IMR-90 (cell line): ENCODE data around the gene USO1. TPM values are rescaled to one million over a fixed set of nuclear protein-coding genes. Genes with fewer than 3 reads are reported as not detected.
A peak's percentile ranks its signal among the peaks of the same experiment; 100 is the strongest.

Experiments used
- ATAC-seq: fragments of 200-7000 bp; cut with Tn5 transposase; 2 replicates; pipeline ENCODE4 v1.9.1; 2020; ENCODE audit warnings: low read depth, mild to moderate bottlenecking, moderate library complexity
- BruUV-seq: library from RNA; stranded (reverse); fragments of 400-500 nt; replicated peaks from 2 replicates; lab custom pipeline; 2021; lab: Mats Ljungman, UMichigan
- CTCF ChIA-PET: fragments of 300-600 bp; formaldehyde crosslinking; extraction: SDS; loops from one replicate; lab custom pipeline; 2021; ENCODE audit warnings: antibody characterized with exemption; lab: Yijun Ruan, JAX
- POLR2A ChIA-PET: fragments of 300-600 bp; sonication (Branson Sonifier 250); formaldehyde crosslinking; loops from one replicate; lab custom pipeline; 2022; ENCODE audit warnings: antibody characterized with exemption; ENCODE audit not compliant: unreplicated experiment; lab: Charles Lee
- DNase-seq: peaks from one replicate; pipeline ENCODE4 v3.0.0; 2013
- H2AFZ ChIP-seq: replicated peaks from 2 replicates; pipeline ENCODE3; 2013; ENCODE audit warnings: low read length, mild to moderate bottlenecking; ENCODE audit not compliant: poor library complexity
- H2AK5ac ChIP-seq: 2 replicates; pipeline ENCODE4 v1.6.1; 2013; ENCODE audit warnings: low read depth, low read length, inconsistent platforms
- H2AK9ac ChIP-seq: replicated peaks from 2 replicates; pipeline ENCODE3; 2013; ENCODE audit warnings: mild to moderate bottlenecking, low read depth, low read length, moderate library complexity; ENCODE audit not compliant: poor library complexity
- H2BK120ac ChIP-seq: 2 replicates; pipeline ENCODE4 v1.6.1; 2013; ENCODE audit warnings: low read depth, low read length, inconsistent platforms
- H2BK15ac ChIP-seq: 3 replicates; pipeline ENCODE4 v1.6.1; 2013; ENCODE audit warnings: low read depth, low read length, inconsistent platforms
- H2BK20ac ChIP-seq: 2 replicates; pipeline ENCODE4 v1.6.1; 2013; ENCODE audit warnings: low read depth, mild to moderate bottlenecking, inconsistent platforms, low read length, moderate library complexity
- H2BK5ac ChIP-seq: 2 replicates; pipeline ENCODE4 v1.6.1; 2013; ENCODE audit warnings: mild to moderate bottlenecking, low read depth, low read length, inconsistent platforms; ENCODE audit not compliant: poor library complexity, severe bottlenecking
- H3K14ac ChIP-seq: replicated peaks from 2 replicates; pipeline ENCODE4 v1.6.1; 2013; ENCODE audit warnings: low read depth, low read length, inconsistent platforms
- H3K18ac ChIP-seq: 2 replicates; pipeline ENCODE4 v1.6.1; 2013; ENCODE audit warnings: low read depth, low read length, control low read depth
- H3K23ac ChIP-seq: 2 replicates; pipeline ENCODE4 v1.6.1; 2013; ENCODE audit warnings: low read depth, low read length, inconsistent platforms
- H3K27ac ChIP-seq: 2 replicates; pipeline ENCODE4 v1.5.1; 2013; ENCODE audit warnings: mild to moderate bottlenecking, control low read depth, low read length; ENCODE audit not compliant: insufficient read depth
- H3K27me3 ChIP-seq: 2 replicates; pipeline ENCODE4 v1.6.1; 2013; ENCODE audit warnings: low read length; ENCODE audit not compliant: control insufficient read depth, insufficient read depth
- H3K36me3 ChIP-seq: 2 replicates; pipeline ENCODE4 v1.6.1; 2013; ENCODE audit warnings: low read length, mixed read lengths; ENCODE audit not compliant: control insufficient read depth, insufficient read depth
- H3K4ac ChIP-seq: 2 replicates; pipeline ENCODE4 v1.6.1; 2013; ENCODE audit warnings: low read depth, low read length, inconsistent platforms
- H3K4me1 ChIP-seq: 2 replicates; pipeline ENCODE4 v1.6.1; 2013; ENCODE audit warnings: low read length, mixed read lengths; ENCODE audit not compliant: control insufficient read depth, insufficient read depth
- H3K4me2 ChIP-seq: 2 replicates; pipeline ENCODE4 v1.6.1; 2013; ENCODE audit warnings: low read depth, mild to moderate bottlenecking, control low read depth, low read length, moderate library complexity
- H3K4me3 ChIP-seq: 2 replicates; pipeline ENCODE4 v1.5.1; 2013; ENCODE audit warnings: low read depth, mild to moderate bottlenecking, control low read depth, low read length, moderate library complexity; ENCODE audit not compliant: insufficient read depth
- H3K56ac ChIP-seq: 2 replicates; pipeline ENCODE4 v1.6.1; 2013; ENCODE audit warnings: low read length, inconsistent platforms; ENCODE audit not compliant: insufficient read depth; ENCODE audit errors: extremely low read depth
- H3K79me1 ChIP-seq, 2 experiments: 2 replicates each; pipeline ENCODE4 v1.6.1; 2013; ENCODE audit warnings: low read length in 2 of 2, inconsistent platforms in 1 of 2, low read depth in 1 of 2
- H3K9ac ChIP-seq: 2 replicates; pipeline ENCODE4 v1.6.1; 2013; ENCODE audit warnings: low read depth, low read length, control low read depth
- H3K9me1 ChIP-seq: 2 replicates; pipeline ENCODE4 v1.6.1; 2013; ENCODE audit warnings: low read length, inconsistent platforms; ENCODE audit not compliant: insufficient read depth
- H3K9me3 ChIP-seq: 2 replicates; pipeline ENCODE4 v1.6.1; 2013; ENCODE audit warnings: low read length; ENCODE audit not compliant: control insufficient read depth, insufficient read depth
- H4K20me1 ChIP-seq: 2 replicates; pipeline ENCODE4 v1.6.1; 2013; ENCODE audit warnings: low read length, inconsistent platforms; ENCODE audit not compliant: insufficient read depth
- H4K5ac ChIP-seq: 2 replicates; pipeline ENCODE4 v1.6.1; 2013; ENCODE audit warnings: mild to moderate bottlenecking, low read depth, low read length, control low read depth
- H4K8ac ChIP-seq, 2 experiments: 2 replicates each; pipeline ENCODE4 v1.6.1; 2013; ENCODE audit warnings: low read depth in 2 of 2, low read length in 2 of 2, control low read depth in 1 of 2, inconsistent platforms in 1 of 2
- H4K91ac ChIP-seq: 2 replicates; pipeline ENCODE4 v1.6.1; 2013; ENCODE audit warnings: low read depth, low read length, inconsistent platforms; ENCODE audit not compliant: insufficient read depth
- BHLHE40 ChIP-seq: fragments of 150-350 bp; IDR thresholded peaks from 2 replicates; pipeline ENCODE4 v1.6.1; 2016; ENCODE audit warnings: mild to moderate bottlenecking, low read depth, low read length
- MXI1 ChIP-seq: IDR thresholded peaks from 2 replicates; pipeline ENCODE4 v1.6.1; 2012; ENCODE audit warnings: low read depth, mild to moderate bottlenecking, low read length, moderate library complexity, borderline replicate concordance
- NFE2L2 ChIP-seq: fragments of 150-350 bp; IDR thresholded peaks from 2 replicates; pipeline ENCODE4 v1.6.1; 2016; ENCODE audit warnings: low read depth, mild to moderate bottlenecking, low read length
- RCOR1 ChIP-seq: IDR thresholded peaks from 2 replicates; pipeline ENCODE4 v1.6.1; 2012; ENCODE audit warnings: mild to moderate bottlenecking, low read length, improper control_type of control experiment; ENCODE audit not compliant: insufficient replicate concordance
- RFX5 ChIP-seq: IDR thresholded peaks from 2 replicates; pipeline ENCODE4 v1.8.0; 2012; ENCODE audit warnings: low read depth, mild to moderate bottlenecking, low read length, moderate library complexity
- SMC3 ChIP-seq: fragments of 150-350 bp; IDR thresholded peaks from 2 replicates; pipeline ENCODE4 v1.6.1; 2016; ENCODE audit warnings: low read depth, mild to moderate bottlenecking, antibody characterized with exemption, low read length, moderate library complexity
- dilution Hi-C: fragments of 300-500 bp; cut with HindIII; formaldehyde crosslinking; loops from one replicate; pipeline ENCODE4 v1.14.3; 2018; ENCODE audit warnings: low sequenced_read_pairs; ENCODE audit not compliant: unreplicated experiment
- in situ Hi-C: fragments of 300-500 bp; cut with MboI; formaldehyde crosslinking; loops from 3 replicates; pipeline ENCODE4 v1.14.3; 2019; ENCODE audit warnings: low sequenced_read_pairs, inconsistent platforms, mixed read lengths
- intact Hi-C: fragments of 100-400 bp; cut with micrococcal nuclease; formaldehyde crosslinking; loops from 2 replicates; pipeline ENCODE4 v1.10.0; 2022
- polyA plus RNA-seq, 3 experiments: library from polyadenylated mRNA; depleted of rRNA; stranded (reverse); fragments of >200 nt; gene quantifications; 2 replicates each; pipeline ENCODE4 v1.2.3, GENCODE V29; 2012; ENCODE audit warnings: low replicate concordance in 1 of 3
- total RNA-seq: library from RNA; depleted of rRNA; stranded (reverse); fragments of >200 nt; gene quantifications from 2 replicates; pipeline ENCODE4 v1.2.3, GENCODE V29; 2012
- TF ChIP-seq, protein P1 (sequence below): fragments of 150-350 bp; IDR thresholded peaks from 2 replicates; pipeline ENCODE4 v1.6.1; 2017; ENCODE audit warnings: mild to moderate bottlenecking, antibody characterized with exemption, low read length, low read depth
- TF ChIP-seq, protein P2 (sequence below): fragments of 150-350 bp; IDR thresholded peaks from 2 replicates; pipeline ENCODE4 v1.6.1; 2016; ENCODE audit warnings: low read depth, mild to moderate bottlenecking, low read length, moderate library complexity, borderline replicate concordance

USO1 gene
- total and polyA plus RNA-seq, 2 of the 4 experiments (the other 2 are of a cell fraction), result 63.7 to 121 TPM

DNA sequence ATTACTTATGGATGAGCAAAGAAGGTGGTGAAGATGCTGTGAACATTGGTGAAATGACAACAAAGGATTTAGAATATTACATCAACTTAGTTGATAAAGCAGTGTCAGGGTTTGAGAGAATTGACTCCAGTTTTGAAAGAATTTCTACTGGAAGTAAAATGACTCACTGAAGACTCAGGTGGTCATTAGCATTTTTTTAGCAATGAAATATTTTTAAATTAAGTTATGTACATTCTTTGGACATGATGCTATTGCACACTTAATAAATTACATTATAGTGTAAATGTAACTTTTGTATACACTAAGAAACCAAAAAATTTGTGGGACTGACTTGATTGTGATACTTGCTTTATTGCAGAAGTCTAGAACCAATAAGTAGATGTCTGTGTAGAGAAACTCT, 56.9 kb downstream of the USO1 start:
- Histone ChIP-seq H3K27me3 (no peaks in the 10 kb centered on the region), H3K4me1 (peaks cover 4% of the 10 kb centered on the region; the same call in 1 of the 2 replicates), H3K56ac (no peak overlapping the region), H2BK15ac (no peak overlapping the region), H2BK120ac (no peak overlapping the region; the same call in 1 of the 2 replicates), H2AK9ac (no peak overlapping the region), H3K4me2 (peak overlapping the region; percentile 37; the same call in 1 of the 2 replicates), H3K36me3 (peaks cover 26% of the 10 kb centered on the region), H3K9ac (no peak overlapping the region), H2AK5ac (no peak overlapping the region), H4K5ac (no peak overlapping the region), H3K14ac (no peak overlapping the region; the same call in 1 of the 2 replicates), H3K79me1 (peaks cover 0 to 25% of the 10 kb centered on the region in 2 experiments; a peak in 3 of 4 replicates), H2BK5ac (peak overlapping the region; percentile 70), H3K4ac (no peak overlapping the region), H2AFZ (no peak overlapping the region), H3K18ac (no peak overlapping the region), H3K4me3 (no peak overlapping the region), H4K91ac (no peak overlapping the region), H3K9me1 (peaks cover 3% of the 10 kb centered on the region; the same call in 1 of the 2 replicates), H4K20me1 (no peaks in the 10 kb centered on the region; the same call in 1 of the 2 replicates), H3K27ac (no peak overlapping the region), H2BK20ac (peak overlapping the region; percentile 46; the same call in 1 of the 2 replicates), H4K8ac (peak overlapping the region in 1 of 2 experiments; percentile 35; a peak in 1 of 4 replicates), H3K9me3 (peaks cover 2% of the 10 kb centered on the region; the same call in 1 of the 2 replicates), H3K23ac (no peak overlapping the region)
- dilution Hi-C loops, result no loop called here
- ChIA-PET CTCF (interaction anchor here (1.0 kb wide), 1 partner anchor 67 kb away, joined by 3 read pairs; no protein-coding TSS in a partner anchor), POLR2A (no interaction called here)
- intact Hi-C loops, result no loop called here
- in situ Hi-C loops, result loop anchor here (25.0 kb wide), 1 partner anchor 181 kb away; no protein-coding TSS in a partner anchor
- ATAC-seq (peak; percentile 49; the same call in 1 of the 2 replicates), DNase-seq (peak; percentile 49)
- TF ChIP-seq BHLHE40, result no peak
- TF ChIP-seq NFE2L2, result no peak
- TF ChIP-seq MXI1, result no peak
- TF ChIP-seq RCOR1, result no peak
- TF ChIP-seq, protein P1, sequence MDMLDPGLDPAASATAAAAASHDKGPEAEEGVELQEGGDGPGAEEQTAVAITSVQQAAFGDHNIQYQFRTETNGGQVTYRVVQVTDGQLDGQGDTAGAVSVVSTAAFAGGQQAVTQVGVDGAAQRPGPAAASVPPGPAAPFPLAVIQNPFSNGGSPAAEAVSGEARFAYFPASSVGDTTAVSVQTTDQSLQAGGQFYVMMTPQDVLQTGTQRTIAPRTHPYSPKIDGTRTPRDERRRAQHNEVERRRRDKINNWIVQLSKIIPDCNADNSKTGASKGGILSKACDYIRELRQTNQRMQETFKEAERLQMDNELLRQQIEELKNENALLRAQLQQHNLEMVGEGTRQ, result no peak
- TF ChIP-seq RFX5, result no peak
- no peak for TF ChIP-seq SMC3
- TF ChIP-seq, protein P2, sequence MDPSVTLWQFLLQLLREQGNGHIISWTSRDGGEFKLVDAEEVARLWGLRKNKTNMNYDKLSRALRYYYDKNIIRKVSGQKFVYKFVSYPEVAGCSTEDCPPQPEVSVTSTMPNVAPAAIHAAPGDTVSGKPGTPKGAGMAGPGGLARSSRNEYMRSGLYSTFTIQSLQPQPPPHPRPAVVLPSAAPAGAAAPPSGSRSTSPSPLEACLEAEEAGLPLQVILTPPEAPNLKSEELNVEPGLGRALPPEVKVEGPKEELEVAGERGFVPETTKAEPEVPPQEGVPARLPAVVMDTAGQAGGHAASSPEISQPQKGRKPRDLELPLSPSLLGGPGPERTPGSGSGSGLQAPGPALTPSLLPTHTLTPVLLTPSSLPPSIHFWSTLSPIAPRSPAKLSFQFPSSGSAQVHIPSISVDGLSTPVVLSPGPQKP, result no peak
- no TSS peak for BruUV-seq
